NCI-H1092 treated with DMSO at 0.1 percent for 48 hours (cell line): ENCODE data around the gene GMDS.
A peak's percentile ranks its signal among the peaks of the same experiment; 100 is the strongest.
"Not testable (repeated sequence)": the region's sequence is repeated elsewhere in the genome, so short reads cannot be mapped to it uniquely, and the experiment has no call there.

Experiments used
- DNase-seq: peaks from one replicate; lab custom pipeline; 2025; lab: John Stamatoyannopoulos, UW

The GMDS gene

GRCh38 chr6:1770968-1771723 lies 474.3 kb downstream of the GMDS start:
- peak; percentile 14 for DNase-seq

GRCh38 chr6:1770435-1770843 lies 475.0 kb downstream of the GMDS start:
- no peak for DNase-seq

GRCh38 chr6:1767481-1768246 lies 477.7 kb downstream of the GMDS start:
- no peak for DNase-seq

- DNase-seq, result no peak
Observed at GRCh38 chr6:1766654-1767053, 478.8 kb downstream of the GMDS start.

GRCh38 chr6:1765160-1765903 lies 480.1 kb downstream of the GMDS start:
- no peak for DNase-seq

- DNase-seq, result no peak
Observed at GRCh38 chr6:1764397-1764987, 480.9 kb downstream of the GMDS start.

GRCh38 chr6:1763404-1763803 lies 482.0 kb downstream of the GMDS start:
- no peak for DNase-seq

- DNase-seq, result no peak
Observed at GRCh38 chr6:1762203-1762602, 483.2 kb downstream of the GMDS start.

GRCh38 chr6:1761477-1761877 lies 483.9 kb downstream of the GMDS start:
- peak; percentile 14 for DNase-seq

GRCh38 chr6:1760876-1761275 lies 484.5 kb downstream of the GMDS start:
- no peak for DNase-seq

GRCh38 chr6:1759870-1760269 lies 485.5 kb downstream of the GMDS start:
- no peak for DNase-seq

- no peak for DNase-seq
Observed at GRCh38 chr6:1758076-1758679, 487.2 kb downstream of the GMDS start.

GRCh38 chr6:1757131-1757530 lies 488.3 kb downstream of the GMDS start:
- peak; percentile 24 for DNase-seq

GRCh38 chr6:1756472-1757129 lies 488.8 kb downstream of the GMDS start:
- DNase-seq, result no peak

- DNase-seq, result not testable (repeated sequence)
Observed at GRCh38 chr6:1751063-1751462, 494.3 kb downstream of the GMDS start.

- no peak for DNase-seq
Observed at GRCh38 chr6:1749041-1749440, 496.4 kb downstream of the GMDS start.

GRCh38 chr6:1747531-1747930 lies 497.9 kb downstream of the GMDS start:
- no peak for DNase-seq

GRCh38 chr6:1747003-1747402 lies 498.4 kb downstream of the GMDS start:
- no peak for DNase-seq

- DNase-seq, result no peak
Observed at GRCh38 chr6:1745814-1746213, 499.6 kb downstream of the GMDS start.

- no peak for DNase-seq
Observed at GRCh38 chr6:1744543-1744942, 500.9 kb downstream of the GMDS start.

GRCh38 chr6:1739680-1740079 lies 505.7 kb downstream of the GMDS start:
- DNase-seq, result no peak
